Stimulated activated CD4-positive, alpha-beta T cell treated with anti-CD3 and anti-CD28 coated beads, Interleukin-4, amount 100 ng/mL, for 1 hour (primary cell): ENCODE measurements around the gene MAP10.

Source experiments
- DNase-seq: peaks from one replicate; pipeline ENCODE4 v3.0.0-alpha.2; 2020

The MAP10 gene

DNA sequence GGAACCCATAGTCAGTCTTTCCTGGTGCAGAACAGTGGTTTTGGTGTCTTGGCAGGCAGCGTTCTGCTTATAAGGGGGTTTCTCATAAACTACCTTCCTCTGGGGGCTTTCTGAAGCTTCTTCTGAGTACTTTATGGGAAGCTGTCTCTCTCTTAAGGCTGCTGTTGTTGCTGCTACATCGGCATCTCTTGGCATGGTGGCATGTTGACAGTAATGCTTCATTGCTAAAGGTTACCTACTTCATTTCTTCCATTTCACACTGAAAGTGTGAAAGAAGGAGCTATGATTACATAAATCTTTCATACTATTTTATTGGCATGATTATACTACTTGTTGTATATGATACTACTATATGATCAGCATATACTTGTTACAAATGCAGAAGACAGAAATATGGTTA, 6.3 kb upstream of the MAP10 start:
- no peak for DNase-seq

DNA sequence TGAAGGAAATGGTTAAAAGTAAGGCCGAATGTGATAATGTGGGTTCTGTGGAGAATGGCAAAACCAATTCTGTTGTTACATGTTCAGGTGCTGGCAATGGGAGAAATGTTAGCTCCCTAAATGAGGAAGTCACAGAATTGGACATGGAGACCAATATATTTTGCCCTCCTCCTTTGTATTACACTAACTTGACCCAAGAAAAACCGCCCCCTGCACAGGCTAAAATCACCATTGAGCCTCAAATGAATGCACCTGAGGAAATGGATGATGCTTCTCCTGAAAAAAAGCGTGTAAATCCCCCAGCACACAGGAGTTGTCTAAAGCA, 932 bp downstream of the MAP10 start:
- DNase-seq: no peak

DNA sequence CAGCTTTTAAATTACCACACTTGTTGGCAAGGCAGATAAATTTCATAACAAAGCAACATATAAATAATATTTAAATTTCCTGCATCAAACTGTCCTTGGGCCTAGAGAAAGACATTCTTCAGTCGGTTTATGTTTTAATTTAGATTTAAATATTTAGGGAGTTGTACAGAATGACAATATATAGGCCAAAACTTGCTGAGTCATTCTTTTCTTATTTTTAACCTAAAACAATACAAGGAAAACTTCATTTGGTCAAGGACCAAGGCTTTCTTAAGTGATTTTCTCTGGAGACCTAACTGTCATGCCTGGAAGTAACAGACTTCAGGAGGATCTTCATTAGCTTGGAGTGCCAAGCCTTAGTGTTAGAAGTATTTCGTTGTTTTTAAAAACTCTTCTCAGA, 5.6 kb downstream of the MAP10 start:
- no peak for DNase-seq

DNA sequence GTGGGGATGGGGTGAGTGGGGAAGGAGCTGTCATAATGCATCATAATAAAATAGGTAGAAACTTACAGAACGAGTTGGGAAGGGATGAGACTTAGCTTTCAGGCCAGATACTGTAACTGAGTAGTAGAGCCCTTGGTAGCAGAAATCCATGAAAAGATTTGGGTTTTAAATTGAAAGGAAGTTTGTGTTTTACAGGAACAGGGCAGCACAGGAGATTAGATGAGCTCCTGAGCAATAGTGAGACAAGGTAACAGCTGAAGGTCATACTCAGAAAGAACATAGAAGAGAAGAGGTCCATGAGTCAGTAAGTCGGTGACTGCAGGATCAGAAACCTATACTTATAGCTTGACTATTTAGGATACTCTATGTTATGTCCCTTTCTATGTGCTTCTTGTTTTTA, 7.3 kb downstream of the MAP10 start:
- no peak for DNase-seq

DNA sequence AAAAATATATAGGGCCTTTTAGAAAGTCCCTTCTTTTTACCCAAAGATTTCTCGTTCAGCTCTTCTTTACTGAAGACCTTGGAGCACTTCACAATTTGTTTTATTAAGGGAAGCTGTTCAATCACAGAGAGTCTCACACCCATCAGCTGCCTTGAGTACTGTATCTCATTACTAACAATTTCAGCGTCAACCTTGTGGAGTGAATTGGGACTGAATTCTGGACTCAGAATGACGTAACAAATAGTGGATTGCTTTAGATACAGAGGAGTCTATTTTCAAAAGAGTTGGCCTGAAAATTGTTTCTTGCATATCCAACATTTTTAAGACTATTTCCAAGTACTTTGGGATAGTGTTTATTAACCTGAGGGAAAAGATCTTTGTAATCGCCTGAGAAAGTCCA, 7.9 kb downstream of the MAP10 start:
- DNase-seq: no peak

DNA sequence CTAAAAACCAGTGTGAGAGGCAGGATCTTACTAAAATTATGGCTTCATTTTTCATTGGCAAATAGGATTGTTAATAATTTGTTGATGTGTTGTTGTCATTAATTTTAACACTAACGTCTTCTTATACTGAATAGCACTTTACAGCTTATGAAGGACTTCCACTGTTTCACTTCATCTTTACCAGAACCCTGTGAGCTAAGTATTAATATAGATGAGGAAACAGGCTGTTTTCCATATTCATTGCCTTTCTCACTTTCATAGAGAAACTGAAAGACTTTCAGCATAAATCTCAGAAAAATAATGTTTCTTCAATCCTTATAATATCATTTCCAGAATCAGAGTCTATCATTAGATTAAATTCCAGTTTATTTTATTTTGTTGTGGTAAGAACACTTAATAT, 8.5 kb downstream of the MAP10 start:
- no peak for DNase-seq

DNA sequence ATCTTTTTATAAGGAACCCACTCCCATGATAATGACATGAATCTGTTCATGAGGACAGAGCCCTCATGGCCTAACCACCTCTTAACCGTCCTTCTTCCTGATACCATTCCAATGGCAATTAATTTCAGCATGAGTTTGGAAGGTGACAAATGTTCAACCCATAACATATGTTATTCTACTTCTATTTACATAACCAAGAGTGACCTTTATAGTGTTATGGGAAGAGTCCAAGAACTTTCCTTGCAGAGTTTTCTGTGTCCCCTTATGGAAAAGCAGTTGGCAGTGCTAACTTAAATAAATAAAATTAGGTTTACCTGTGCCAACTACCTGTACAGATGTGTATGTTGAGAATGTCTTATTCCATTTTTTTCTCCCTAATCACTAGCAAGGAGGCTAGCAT, 11.1 kb downstream of the MAP10 start:
- no peak for DNase-seq

DNA sequence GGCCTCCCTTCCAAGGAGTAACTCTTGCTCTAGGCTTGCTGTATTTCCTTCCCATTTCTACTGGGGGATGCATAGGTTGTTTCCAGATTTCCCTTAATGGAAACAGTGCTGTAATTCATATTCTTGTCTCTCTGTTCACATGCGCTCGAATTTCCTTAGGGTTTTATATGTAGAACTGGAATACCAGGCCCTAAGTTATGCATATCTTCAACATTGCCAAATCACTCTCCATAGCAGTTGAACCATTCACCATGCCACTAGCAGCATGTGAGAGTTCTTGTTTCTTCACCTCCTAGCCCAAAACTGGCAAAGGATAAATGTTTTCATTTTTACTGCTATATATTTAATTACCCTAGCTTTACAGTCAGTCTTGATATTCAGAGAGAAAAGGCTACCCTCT, 12.8 kb downstream of the MAP10 start:
- DNase-seq: no peak

DNA sequence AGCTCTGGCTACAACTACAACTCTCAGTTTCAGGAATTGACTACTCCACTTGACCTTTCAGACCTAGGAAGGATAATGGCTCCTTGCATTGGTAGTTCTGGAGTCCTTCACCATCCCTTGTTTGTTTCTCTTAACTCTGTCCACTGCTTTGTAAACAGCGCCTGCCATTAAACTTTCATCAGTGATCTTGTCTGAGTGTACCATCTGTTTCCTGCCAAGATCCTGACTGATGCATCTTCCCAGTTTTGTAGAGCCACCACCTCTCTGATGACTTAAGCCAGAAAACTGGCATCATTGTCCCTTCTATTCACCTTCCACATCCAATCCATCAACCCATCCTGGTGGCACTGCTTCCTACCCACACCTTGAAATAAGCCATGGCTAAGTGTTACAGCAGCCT, 15.2 kb downstream of the MAP10 start:
- no peak for DNase-seq

DNA sequence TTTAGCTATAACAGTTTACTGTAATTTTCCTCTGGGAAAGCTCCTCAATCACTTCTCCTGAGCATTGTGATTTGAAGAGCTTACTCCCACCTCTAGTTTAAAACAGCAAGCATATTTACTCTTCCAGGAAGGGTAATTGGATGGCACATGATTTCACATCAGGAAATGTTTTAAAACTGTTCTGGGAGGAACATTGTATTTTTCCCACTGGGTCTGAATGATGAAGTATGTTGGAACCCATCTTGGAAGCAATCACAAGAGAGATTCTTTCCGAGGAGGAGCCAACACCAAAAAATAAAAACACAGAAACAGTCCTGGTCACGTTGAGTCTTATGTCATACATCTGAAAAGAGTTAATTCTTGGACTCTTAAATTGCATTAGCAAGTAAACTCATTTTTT, 17.3 kb downstream of the MAP10 start:
- no peak for DNase-seq

DNA sequence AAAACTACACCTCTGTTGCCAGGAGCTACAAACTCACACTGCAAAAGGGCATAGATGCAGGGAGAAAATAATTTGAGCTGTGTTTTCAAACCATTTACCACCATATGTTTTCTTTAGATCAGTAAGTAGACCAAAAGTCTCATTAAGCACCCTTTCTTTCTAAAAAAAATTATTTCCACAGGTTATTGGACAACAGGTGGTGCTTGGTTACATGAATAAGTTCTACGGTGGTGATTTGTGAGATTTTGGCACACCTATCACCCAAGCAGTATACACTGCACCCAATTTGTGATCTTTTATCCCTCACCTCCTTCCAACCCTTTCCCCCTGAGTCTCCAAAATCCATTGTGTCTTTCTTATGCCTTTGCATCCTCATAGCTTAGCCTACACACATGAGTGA, 21.1 kb downstream of the MAP10 start:
- no peak for DNase-seq

DNA sequence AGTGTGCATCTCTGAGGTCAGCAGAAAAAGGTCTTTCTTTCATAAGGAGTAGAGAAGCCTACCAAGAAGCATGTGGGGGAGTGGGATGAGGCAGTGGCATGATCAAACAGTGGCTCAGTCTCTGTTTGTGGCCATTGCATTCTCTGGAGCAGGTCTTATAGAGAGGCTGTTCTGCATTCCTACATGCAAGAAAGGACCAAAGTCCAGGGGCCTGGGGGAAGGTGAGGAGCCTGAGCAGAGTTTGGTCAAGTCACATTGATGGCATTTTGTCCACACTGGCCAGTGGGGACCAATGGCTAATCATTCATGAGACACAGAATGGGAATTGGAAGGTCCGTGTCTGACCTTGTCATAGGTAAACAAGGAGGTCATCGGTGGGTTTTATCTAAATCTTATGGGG, 25.4 kb downstream of the MAP10 start:
- DNase-seq: no peak

DNA sequence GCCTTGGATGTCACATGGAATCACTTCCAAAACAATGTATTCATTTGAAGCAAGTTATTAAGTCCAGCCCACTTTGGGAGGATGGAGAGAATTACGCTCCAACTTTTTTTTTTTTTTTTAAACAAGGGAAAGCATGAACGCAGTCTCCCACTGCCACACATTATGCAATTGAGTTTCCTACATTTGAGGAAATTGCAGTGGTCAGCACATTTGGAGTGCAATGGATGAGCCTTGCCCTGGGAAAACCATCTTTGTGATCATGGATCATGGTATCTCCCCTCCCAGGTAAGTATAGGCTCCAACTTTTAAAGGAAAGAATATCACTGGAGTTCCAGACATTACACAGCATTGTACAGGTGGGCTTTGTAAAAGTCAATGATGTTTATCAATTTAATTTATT, 26.7 kb downstream of the MAP10 start:
- no peak for DNase-seq

DNA sequence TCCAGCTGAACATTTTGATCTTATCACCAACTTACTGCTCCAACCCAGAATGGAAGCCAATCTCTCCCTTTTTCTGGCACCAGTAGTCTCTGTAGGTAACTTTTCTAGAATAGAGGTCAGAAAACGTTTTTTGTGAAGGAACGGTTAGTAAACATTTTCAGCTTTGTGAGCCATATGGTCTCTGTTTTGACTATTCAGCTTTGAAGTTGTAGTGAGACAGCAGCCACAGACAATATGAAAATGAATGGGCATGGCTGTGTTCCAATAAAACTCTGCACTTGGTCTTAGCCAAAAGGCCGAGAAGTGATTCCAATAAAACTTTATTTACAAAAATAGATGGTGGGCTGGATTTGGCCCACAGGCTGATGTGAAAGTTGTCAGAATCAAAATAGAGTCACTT, 28.9 kb downstream of the MAP10 start:
- DNase-seq: no peak

DNA sequence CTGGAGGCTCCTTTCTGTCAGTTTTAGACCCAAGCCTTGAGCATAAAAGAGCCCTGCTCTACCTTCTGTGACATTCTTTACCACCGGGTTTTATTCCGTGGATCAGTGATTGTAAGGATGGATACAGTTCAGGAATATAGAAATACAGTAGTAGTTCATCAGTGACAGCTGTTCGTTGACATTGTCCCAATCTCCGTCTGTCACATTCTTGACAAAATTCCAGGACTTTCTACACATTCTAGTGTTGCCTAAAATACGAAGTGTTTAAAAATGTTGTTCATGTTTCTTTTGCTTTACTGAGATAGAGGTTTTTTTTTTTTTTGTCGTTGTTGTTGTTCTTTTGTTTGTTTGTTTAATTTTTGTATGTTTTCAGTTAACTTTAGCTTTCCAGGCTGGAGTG, 29.9 kb downstream of the MAP10 start:
- no peak for DNase-seq

DNA sequence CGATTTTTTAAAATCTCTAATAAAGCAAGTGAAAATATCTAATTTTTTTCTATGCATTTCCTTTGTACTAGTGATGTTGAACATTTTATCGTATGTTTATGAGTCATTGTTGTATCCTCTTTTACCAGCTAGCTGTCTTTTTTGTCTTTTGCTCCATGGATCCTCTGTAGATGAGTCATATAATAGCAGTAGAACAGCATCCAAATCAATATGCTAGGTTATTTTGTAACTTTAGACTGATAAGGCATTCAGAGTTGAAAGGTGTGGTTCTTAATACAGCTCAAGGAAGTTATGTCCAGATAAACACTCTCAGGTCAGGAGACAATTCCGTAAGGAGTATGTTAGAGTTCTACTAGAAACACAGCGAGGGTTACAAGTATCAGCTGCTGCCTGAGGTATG, 31.9 kb downstream of the MAP10 start:
- DNase-seq: no peak

DNA sequence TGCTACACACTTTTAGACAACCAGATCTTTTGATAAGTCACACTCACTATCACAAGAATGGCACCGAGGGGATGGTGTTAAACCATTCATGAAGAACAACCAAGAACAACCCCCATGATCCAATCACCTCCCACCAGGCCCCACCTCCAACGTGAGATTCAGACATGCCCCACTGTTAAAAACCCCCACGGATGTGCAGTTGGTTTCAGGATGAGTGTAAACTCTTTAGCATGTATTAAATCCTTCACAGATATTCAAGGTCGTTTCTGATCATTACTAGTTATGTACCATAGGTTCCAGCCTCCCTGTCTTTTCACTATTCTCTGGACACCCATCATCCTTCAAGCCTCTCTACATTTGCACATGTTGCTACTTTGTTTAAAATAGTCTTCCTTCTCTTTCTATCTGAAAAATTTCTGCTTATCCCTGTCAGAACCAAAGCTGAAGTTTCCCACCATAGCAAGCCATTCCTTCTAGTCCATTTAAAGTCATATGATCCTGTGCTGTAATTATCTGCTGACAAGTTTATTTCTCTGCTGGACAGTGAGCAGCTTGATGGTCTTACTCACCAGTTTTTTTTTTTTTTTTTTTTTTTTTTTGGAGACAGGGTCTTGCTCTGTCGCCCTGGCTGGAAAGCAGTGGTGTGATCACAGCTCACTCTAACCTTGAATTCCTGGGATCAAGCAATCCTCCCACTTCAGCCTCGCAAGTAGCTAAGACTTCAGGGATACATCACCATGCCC, 36.8 kb downstream of the MAP10 start:
- no peak for DNase-seq

DNA sequence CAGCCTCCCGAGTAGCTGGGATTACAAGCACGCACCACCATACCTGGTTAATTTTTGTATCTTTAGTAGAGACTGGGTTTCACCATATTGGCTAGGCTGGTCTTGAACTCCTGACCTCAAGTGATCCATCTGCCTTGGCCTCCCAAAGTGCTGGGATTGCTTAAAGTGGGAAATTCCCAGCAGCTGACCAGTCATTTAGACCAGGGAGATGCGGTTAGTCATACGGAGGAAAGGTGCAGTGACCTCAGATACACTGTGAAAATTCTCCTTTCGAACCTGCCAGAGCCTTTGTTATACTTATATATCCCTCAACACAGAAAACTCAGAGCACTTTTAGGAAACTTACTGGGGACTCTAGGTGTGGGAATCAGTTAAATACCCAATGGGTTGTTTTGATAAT, 39.6 kb downstream of the MAP10 start:
- DNase-seq: no peak

DNA sequence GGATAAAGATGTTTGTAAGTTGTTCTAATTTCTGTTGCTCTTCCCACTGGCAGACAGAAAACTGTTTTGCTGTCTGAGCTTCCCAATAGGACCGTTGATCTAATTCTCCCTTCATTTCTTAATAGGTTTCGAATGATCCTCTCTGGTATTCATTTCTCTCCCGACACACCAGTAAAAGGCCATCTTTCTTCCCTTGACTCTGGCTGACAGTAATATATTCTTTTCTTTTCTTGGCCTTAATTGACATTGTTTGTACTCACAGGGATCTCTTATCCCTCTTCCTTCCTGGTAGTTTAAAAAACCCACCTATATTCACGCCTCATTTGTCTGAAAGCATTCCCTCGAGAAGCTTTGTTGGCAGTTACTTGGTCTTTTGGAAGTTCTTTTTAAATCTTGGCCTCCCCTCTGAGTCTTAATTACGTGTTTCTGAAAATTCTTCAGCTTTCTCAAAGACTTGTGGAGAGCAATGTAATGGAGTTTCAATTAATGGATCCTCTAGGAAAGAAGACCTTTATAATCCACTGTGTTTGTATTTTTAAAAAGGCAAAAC, 40.3 kb downstream of the MAP10 start:
- DNase-seq: no peak

DNA sequence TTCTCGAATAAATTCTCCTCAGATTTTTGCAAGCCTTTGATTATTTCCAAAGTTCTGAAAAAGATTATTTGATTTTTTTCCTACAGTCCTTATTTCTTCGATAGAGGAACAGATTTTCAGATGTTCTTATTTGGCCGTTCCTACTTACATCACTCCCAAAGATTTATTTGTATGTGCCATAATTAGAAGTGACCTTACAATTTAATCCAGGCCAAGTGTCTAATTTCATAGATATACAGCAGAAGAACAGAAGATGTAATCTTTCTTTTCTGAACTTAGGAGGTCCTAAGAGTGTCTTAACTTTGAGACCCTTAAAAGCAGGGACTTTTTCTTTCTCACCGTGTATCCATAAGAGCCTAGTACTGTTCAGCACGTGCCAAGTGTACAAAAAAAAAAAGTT, 46.3 kb downstream of the MAP10 start:
- DNase-seq: no peak

DNA sequence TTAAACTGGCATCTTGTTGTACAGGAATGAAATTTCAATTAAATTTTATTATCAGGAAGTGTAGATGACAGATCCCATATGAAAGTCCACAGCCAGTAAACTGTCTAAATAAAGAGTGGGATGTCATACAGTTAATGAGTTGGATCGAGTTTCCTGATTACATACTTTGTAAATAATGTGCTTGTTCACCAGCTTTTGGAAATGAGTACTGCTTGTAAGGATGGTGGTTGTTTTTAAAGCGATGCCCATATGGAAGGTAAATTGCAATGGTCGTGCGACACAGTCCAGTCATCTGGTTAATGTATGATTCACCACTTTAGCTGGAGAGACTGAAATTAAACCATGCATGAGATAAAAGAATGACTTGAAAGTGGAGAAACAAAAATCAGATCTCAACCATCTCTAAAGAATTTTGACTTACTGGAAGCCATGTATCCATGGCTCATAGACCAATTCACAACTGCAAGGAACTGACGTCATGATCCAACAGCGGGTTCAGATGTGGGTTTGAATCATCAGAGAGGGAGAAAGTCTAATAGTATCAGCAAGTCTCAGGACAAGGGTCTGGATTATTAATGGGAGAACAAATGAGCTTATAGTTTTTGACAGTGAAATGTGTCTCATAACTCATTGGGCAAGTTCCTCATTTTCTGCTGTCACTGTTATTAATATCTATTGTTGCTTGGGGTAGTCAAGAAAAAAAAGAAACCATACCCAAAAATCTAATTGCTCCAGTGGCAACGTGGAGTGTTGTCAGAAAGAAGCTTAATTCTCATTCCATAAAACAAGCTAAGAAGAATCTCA, 49.0 kb downstream of the MAP10 start:
- no peak for DNase-seq

DNA sequence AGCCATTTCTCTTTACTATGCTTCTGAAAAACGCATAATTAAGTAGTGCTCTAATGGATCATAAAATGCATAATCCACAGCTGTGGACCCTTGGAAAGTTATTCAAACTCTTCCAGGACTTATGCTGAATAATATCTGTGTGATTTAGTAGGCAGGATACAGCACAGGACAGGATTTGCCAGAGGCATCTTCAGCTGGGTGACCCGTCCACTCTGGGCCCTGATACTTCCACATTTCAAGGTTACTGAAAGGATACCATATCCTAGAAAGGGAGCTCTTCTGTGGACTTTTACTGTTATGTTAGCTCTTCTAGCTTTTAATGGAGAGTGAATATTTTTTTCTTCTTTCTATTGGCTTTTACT, 49.6 kb downstream of the MAP10 start:
- DNase-seq: no peak

DNA sequence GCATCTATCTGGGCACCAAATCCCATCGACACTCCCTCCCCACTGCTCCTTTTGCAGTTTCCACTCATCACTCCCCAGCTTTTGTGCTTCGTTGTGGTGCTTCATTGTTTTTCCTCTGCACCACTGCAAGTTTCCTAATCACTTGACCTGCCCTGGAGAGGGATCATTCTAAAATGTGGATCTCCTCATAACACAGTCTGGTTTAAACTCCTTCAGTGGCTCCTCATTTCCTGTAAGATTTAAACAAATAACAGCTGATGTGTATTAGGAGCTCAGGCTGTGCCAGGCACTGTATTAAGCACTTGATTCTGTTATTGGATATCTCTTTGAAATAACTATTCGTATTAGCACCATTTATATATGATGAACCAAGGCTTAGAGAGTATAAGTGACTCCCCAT, 51.3 kb downstream of the MAP10 start:
- no peak for DNase-seq
